ENCODE results near the gene CLCNKA. TPM values are rescaled to one million over a fixed set of nuclear protein-coding genes. Genes with fewer than 3 reads are reported as not detected.
A peak's percentile ranks its signal among the peaks of the same experiment; 100 is the strongest.
"Not testable (repeated sequence)": the region's sequence is repeated elsewhere in the genome, so short reads cannot be mapped to it uniquely, and the experiment has no call there.

Gene CLCNKA
- total RNA-seq, 2 donors from 2014 or later: not detected

GRCh38 chr1:16057314-16057915 lies 35.6 kb downstream of the CLCNKA start:
- not testable (repeated sequence) for ATAC-seq; H3K27ac Mint-ChIP-seq; H3K9me3 ChIP-seq (ENCODE audit: control insufficient read depth, low read length, poor library complexity, severe bottlenecking); H3K4me1 Mint-ChIP-seq; H3K36me3 Mint-ChIP-seq (ENCODE audit: low read depth); DNase-seq; H3K4me3 Mint-ChIP-seq
- H3K27me3 Mint-ChIP-seq: peaks cover 13% of the 10 kb centered on the region

GRCh38 chr1:16058394-16059120 lies 36.7 kb downstream of the CLCNKA start:
- ATAC-seq; H3K36me3 Mint-ChIP-seq (ENCODE audit: low read depth); DNase-seq; H3K9me3 ChIP-seq (ENCODE audit: control insufficient read depth, low read length, poor library complexity, severe bottlenecking); H3K4me3 Mint-ChIP-seq; H3K27ac Mint-ChIP-seq; H3K4me1 Mint-ChIP-seq: not testable (repeated sequence)
- peaks cover 13% of the 10 kb centered on the region for H3K27me3 Mint-ChIP-seq

- Mint-ChIP-seq H3K36me3 (ENCODE audit: low read depth) (peaks cover 3% of the 10 kb centered on the region), H3K4me1 (peaks cover 23% of the 10 kb centered on the region), H3K27ac (no peak overlapping the region), H3K4me3 (no peak overlapping the region), H3K27me3 (peaks cover 28% of the 10 kb centered on the region)
- no peaks in the 10 kb centered on the region for H3K9me3 ChIP-seq (ENCODE audit: control insufficient read depth, low read length, poor library complexity, severe bottlenecking)
- ATAC-seq (no peak), DNase-seq (no peak)
These were observed 39.4 kb downstream of the CLCNKA start for GRCh38 chr1:16061266-16061665.

GRCh38 chr1:16061989-16062686 lies 40.3 kb downstream of the CLCNKA start:
- not testable (repeated sequence) for H3K36me3 Mint-ChIP-seq (ENCODE audit: low read depth); H3K27ac Mint-ChIP-seq; DNase-seq; ATAC-seq; H3K4me3 Mint-ChIP-seq; H3K9me3 ChIP-seq (ENCODE audit: control insufficient read depth, low read length, poor library complexity, severe bottlenecking)
- H3K4me1 Mint-ChIP-seq: peaks cover 23% of the 10 kb centered on the region
- H3K27me3 Mint-ChIP-seq: peaks cover 28% of the 10 kb centered on the region

- Mint-ChIP-seq H3K27me3 (peaks cover 26% of the 10 kb centered on the region), H3K4me1 (peaks cover 21% of the 10 kb centered on the region)
- DNase-seq; H3K4me3 Mint-ChIP-seq; H3K9me3 ChIP-seq (ENCODE audit: control insufficient read depth, low read length, poor library complexity, severe bottlenecking); H3K36me3 Mint-ChIP-seq (ENCODE audit: low read depth); ATAC-seq; H3K27ac Mint-ChIP-seq: not testable (repeated sequence)
These were observed 40.8 kb downstream of the CLCNKA start for GRCh38 chr1:16062687-16063075.

GRCh38 chr1:16063226-16063829 lies 41.5 kb downstream of the CLCNKA start:
- peaks cover 28% of the 10 kb centered on the region for H3K27me3 Mint-ChIP-seq
- H3K36me3 Mint-ChIP-seq (ENCODE audit: low read depth): peaks cover 3% of the 10 kb centered on the region
- ATAC-seq: no peak
- no peak for DNase-seq
- H3K9me3 ChIP-seq (ENCODE audit: control insufficient read depth, low read length, poor library complexity, severe bottlenecking): no peaks in the 10 kb centered on the region
- H3K4me3 Mint-ChIP-seq: no peak overlapping the region
- H3K27ac Mint-ChIP-seq: no peak overlapping the region
- peaks cover 21% of the 10 kb centered on the region for H3K4me1 Mint-ChIP-seq

GRCh38 chr1:16063921-16064320 lies 42.1 kb downstream of the CLCNKA start:
- Mint-ChIP-seq H3K4me3 (peak overlapping the region; percentile 63), H3K27ac (peak overlapping the region; percentile 27), H3K36me3 (ENCODE audit: low read depth) (peaks cover 3% of the 10 kb centered on the region), H3K27me3 (peaks cover 28% of the 10 kb centered on the region), H3K4me1 (peaks cover 21% of the 10 kb centered on the region)
- H3K9me3 ChIP-seq (ENCODE audit: control insufficient read depth, low read length, poor library complexity, severe bottlenecking): no peaks in the 10 kb centered on the region
- ATAC-seq (no peak), DNase-seq (no peak)

GRCh38 chr1:16064536-16065268 lies 42.9 kb downstream of the CLCNKA start:
- peak overlapping the region; percentile 27 for H3K27ac Mint-ChIP-seq
- ATAC-seq (no peak), DNase-seq (no peak)
- H3K36me3 Mint-ChIP-seq (ENCODE audit: low read depth): peaks cover 3% of the 10 kb centered on the region
- H3K4me1 Mint-ChIP-seq: peaks cover 21% of the 10 kb centered on the region
- H3K4me3 Mint-ChIP-seq: peak overlapping the region; percentile 82
- H3K9me3 ChIP-seq (ENCODE audit: control insufficient read depth, low read length, poor library complexity, severe bottlenecking): no peaks in the 10 kb centered on the region
- H3K27me3 Mint-ChIP-seq: peaks cover 28% of the 10 kb centered on the region

- peak overlapping the region; percentile 82 for H3K4me3 Mint-ChIP-seq
- H3K27me3 Mint-ChIP-seq: peaks cover 28% of the 10 kb centered on the region
- peak overlapping the region; percentile 8 for H3K27ac Mint-ChIP-seq
- no peak for ATAC-seq
- H3K4me1 Mint-ChIP-seq: peaks cover 25% of the 10 kb centered on the region
- no peak for DNase-seq
- peaks cover 3% of the 10 kb centered on the region for H3K36me3 Mint-ChIP-seq (ENCODE audit: low read depth)
- no peaks in the 10 kb centered on the region for H3K9me3 ChIP-seq (ENCODE audit: control insufficient read depth, low read length, poor library complexity, severe bottlenecking)
These were observed 43.4 kb downstream of the CLCNKA start for GRCh38 chr1:16065269-16065576.

GRCh38 chr1:16066245-16066644 lies 44.4 kb downstream of the CLCNKA start:
- no peak overlapping the region for H3K4me3 Mint-ChIP-seq
- no peak overlapping the region for H3K27ac Mint-ChIP-seq
- no peaks in the 10 kb centered on the region for H3K36me3 Mint-ChIP-seq (ENCODE audit: low read depth)
- H3K27me3 Mint-ChIP-seq: peaks cover 20% of the 10 kb centered on the region
- no peaks in the 10 kb centered on the region for H3K9me3 ChIP-seq (ENCODE audit: control insufficient read depth, low read length, poor library complexity, severe bottlenecking)
- ATAC-seq (no peak), DNase-seq (no peak)
- H3K4me1 Mint-ChIP-seq: peaks cover 32% of the 10 kb centered on the region

GRCh38 chr1:16067127-16067768 lies 45.4 kb downstream of the CLCNKA start:
- Mint-ChIP-seq H3K4me1 (peaks cover 36% of the 10 kb centered on the region), H3K27ac (peak overlapping the region; percentile 27), H3K27me3 (peaks cover 20% of the 10 kb centered on the region), H3K36me3 (ENCODE audit: low read depth) (no peaks in the 10 kb centered on the region), H3K4me3 (no peak overlapping the region)
- peak; percentile 18 for ATAC-seq
- DNase-seq: no peak
- no peaks in the 10 kb centered on the region for H3K9me3 ChIP-seq (ENCODE audit: control insufficient read depth, low read length, poor library complexity, severe bottlenecking)

GRCh38 chr1:16067933-16068332 lies 46.1 kb downstream of the CLCNKA start:
- ATAC-seq (no peak), DNase-seq (no peak)
- H3K27me3 Mint-ChIP-seq: peaks cover 20% of the 10 kb centered on the region
- H3K27ac Mint-ChIP-seq: peak overlapping the region; percentile 27
- no peaks in the 10 kb centered on the region for H3K36me3 Mint-ChIP-seq (ENCODE audit: low read depth)
- peaks cover 36% of the 10 kb centered on the region for H3K4me1 Mint-ChIP-seq
- H3K9me3 ChIP-seq (ENCODE audit: control insufficient read depth, low read length, poor library complexity, severe bottlenecking): no peaks in the 10 kb centered on the region
- H3K4me3 Mint-ChIP-seq: no peak overlapping the region
